MCF 10A (cell line): ENCODE data around the gene BAX. TPM values are rescaled to one million over a fixed set of nuclear protein-coding genes. Genes with fewer than 3 reads are reported as not detected.
A peak's percentile ranks its signal among the peaks of the same experiment; 100 is the strongest.

Experiments
- BruUV-seq: library from RNA; stranded (reverse); fragments of 400-500 nt; replicated peaks from 2 replicates; lab custom pipeline; 2021; lab: Mats Ljungman, UMichigan
- CTCF ChIA-PET: fragments of 300-600 bp; sonication (Branson Sonifier 250); formaldehyde crosslinking; extraction: SDS; loops from one replicate; lab custom pipeline; 2021; ENCODE audit warnings: antibody characterized with exemption, inconsistent platforms; lab: Yijun Ruan, JAX
- POLR2A ChIA-PET: fragments of 300-600, 350-650 bp; sonication (Branson Sonifier 250); formaldehyde crosslinking; extraction: SDS; loops from one replicate; lab custom pipeline; 2020; ENCODE audit warnings: antibody characterized with exemption, inconsistent platforms; lab: Yijun Ruan, JAX
- DNase-seq: peaks from one replicate; pipeline ENCODE4 v3.0.0-alpha.2; 2018; ENCODE audit not compliant: unreplicated experiment
- H3K27ac Mint-ChIP-seq: one replicate; pipeline ENCODE4 v1.8.0; 2022; ENCODE audit warnings: mild to moderate bottlenecking, low read depth, mixed read lengths; ENCODE audit not compliant: unreplicated experiment
- H3K27me3 Mint-ChIP-seq: one replicate; pipeline ENCODE4 v1.8.0; 2022; ENCODE audit warnings: mixed read lengths; ENCODE audit not compliant: insufficient read depth, unreplicated experiment
- H3K36me3 Mint-ChIP-seq: one replicate; pipeline ENCODE4 v1.8.0; 2022; ENCODE audit warnings: mild to moderate bottlenecking, moderate library complexity, mixed read lengths; ENCODE audit not compliant: insufficient read depth, unreplicated experiment
- H3K4me1 Mint-ChIP-seq: one replicate; pipeline ENCODE4 v1.8.0; 2022; ENCODE audit warnings: mixed read lengths; ENCODE audit not compliant: insufficient read depth, unreplicated experiment
- H3K4me3 Mint-ChIP-seq: one replicate; pipeline ENCODE4 v1.8.0; 2022; ENCODE audit warnings: mild to moderate bottlenecking, moderate library complexity, mixed read lengths; ENCODE audit not compliant: unreplicated experiment
- H3K9me3 Mint-ChIP-seq: one replicate; pipeline ENCODE4 v1.8.0; 2022; ENCODE audit warnings: mixed read lengths; ENCODE audit not compliant: unreplicated experiment
- intact Hi-C: fragments of 100-400 bp; cut with micrococcal nuclease; formaldehyde crosslinking; loops from 2 replicates; pipeline ENCODE4 v1.14.1; 2022
- total RNA-seq: library from RNA; stranded (reverse); gene quantifications from 2 replicates; pipeline ENCODE4 v1.2.3, GENCODE V29; 2022
- TF ChIP-seq, protein P1 (sequence below): fragments of 200-600 bp; IDR thresholded peaks from one replicate; pipeline ENCODE4 v1.8.0; 2022; ENCODE audit warnings: antibody characterized with exemption, mild to moderate bottlenecking; ENCODE audit not compliant: unreplicated experiment

BAX gene
- total RNA-seq, 1 experiment from 2014 or later: 152 TPM

DNA sequence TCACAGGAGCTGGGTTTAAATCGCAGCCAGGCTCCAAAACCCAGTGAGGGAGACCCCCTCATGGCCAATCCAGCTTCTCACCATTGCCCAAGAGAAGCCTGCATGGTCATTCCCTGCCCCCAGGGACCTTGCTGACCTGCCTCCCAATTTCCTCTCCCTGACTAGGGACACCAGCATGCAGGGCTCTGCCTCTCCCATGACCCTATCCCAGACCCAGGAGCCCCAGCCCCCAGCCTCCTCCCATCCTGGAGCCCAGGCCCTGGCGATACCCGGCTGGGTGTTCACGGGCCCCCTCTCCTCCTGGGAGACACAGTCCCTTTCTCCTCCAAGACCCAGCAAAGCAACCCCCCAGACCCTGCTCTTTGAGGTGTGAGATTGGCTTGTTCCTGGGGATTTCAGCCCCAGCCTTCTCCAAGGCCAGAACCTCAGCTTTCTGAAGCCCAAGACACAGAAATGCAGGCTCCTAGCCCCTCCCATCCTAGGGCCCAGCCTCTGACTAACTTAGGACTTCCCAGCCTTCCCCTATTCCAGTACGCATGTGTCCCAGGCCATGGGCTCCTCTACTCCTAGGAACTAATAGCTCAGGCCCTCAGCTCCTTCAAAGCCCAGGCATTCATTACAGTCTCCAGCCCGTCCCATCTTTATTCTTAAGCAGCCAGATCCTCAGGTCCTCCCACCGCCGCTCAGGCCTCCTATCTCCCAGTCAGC is 37.4 kb downstream of the BAX start:
- CTCF ChIA-PET: interaction anchor here (0.6 to 3.0 kb wide), 5 partner anchors 9 to 197 kb away, joined by 3 to 39 read pairs (median 18); no protein-coding TSS in a partner anchor
- intact Hi-C loops: loop anchor here (1.0 to 10.0 kb wide), 2 partner anchors 13 to 233 kb away; no protein-coding TSS in a partner anchor
- H3K9me3 Mint-ChIP-seq: no peaks in the 10 kb centered on the region
- peak overlapping the region; percentile 95 for H3K27ac Mint-ChIP-seq
- POLR2A ChIA-PET: interaction anchor here (0.7 to 3.9 kb wide), 19 partner anchors 9 to 1392 kb away, joined by 3 to 98 read pairs (median 5); partner anchors contain the start of genes ALDH16A1, CGB7, DKKL1 and FTL
- DNase-seq: peak; percentile 86
- peaks cover 45% of the 10 kb centered on the region for H3K36me3 Mint-ChIP-seq
- TF ChIP-seq, protein P1, sequence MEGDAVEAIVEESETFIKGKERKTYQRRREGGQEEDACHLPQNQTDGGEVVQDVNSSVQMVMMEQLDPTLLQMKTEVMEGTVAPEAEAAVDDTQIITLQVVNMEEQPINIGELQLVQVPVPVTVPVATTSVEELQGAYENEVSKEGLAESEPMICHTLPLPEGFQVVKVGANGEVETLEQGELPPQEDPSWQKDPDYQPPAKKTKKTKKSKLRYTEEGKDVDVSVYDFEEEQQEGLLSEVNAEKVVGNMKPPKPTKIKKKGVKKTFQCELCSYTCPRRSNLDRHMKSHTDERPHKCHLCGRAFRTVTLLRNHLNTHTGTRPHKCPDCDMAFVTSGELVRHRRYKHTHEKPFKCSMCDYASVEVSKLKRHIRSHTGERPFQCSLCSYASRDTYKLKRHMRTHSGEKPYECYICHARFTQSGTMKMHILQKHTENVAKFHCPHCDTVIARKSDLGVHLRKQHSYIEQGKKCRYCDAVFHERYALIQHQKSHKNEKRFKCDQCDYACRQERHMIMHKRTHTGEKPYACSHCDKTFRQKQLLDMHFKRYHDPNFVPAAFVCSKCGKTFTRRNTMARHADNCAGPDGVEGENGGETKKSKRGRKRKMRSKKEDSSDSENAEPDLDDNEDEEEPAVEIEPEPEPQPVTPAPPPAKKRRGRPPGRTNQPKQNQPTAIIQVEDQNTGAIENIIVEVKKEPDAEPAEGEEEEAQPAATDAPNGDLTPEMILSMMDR: no peak
- BruUV-seq: no TSS peak
- peaks cover 34% of the 10 kb centered on the region for H3K4me1 Mint-ChIP-seq
- H3K27me3 Mint-ChIP-seq: no peaks in the 10 kb centered on the region
- H3K4me3 Mint-ChIP-seq: peak overlapping the region; percentile 95

DNA sequence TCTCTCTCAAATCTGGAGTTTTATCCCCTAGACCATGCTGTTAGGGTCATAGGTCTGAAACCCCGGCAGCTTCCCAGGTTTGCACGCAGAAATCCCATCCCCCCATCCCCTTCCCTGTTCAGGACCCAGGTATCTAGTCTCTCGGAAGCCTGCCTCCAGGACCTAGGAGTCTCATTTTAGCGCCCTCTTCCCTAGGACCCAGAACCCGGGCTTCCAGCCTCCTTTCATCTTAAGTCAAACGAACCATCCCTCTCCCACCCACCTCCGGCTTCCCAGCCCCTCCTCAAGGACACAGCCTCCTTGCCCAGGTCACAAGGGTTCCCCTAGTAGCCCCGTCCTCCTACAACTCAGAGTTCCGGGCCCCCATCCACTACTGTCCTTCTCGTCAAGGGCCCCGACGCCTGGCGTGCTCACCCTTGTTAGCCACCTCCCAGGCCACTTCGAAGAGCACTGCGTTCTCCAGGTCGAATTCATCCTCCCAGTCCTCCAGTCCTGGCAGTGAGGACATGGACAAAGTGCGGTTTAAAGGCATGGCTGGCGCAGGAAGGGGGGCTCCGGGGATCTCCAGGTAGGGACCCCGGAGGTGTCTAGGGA is 38.0 kb downstream of the BAX start:
- Mint-ChIP-seq H3K4me1 (peaks cover 34% of the 10 kb centered on the region), H3K4me3 (peak overlapping the region; percentile 95), H3K36me3 (peaks cover 40% of the 10 kb centered on the region), H3K27ac (peak overlapping the region; percentile 95), H3K27me3 (no peaks in the 10 kb centered on the region), H3K9me3 (no peaks in the 10 kb centered on the region)
- TF ChIP-seq, protein P1: no peak
- BruUV-seq: TSS peak; percentile 59
- POLR2A ChIA-PET: interaction anchor here (0.6 to 3.9 kb wide), 47 partner anchors 9 to 1392 kb away, joined by 3 to 98 read pairs (median 4); partner anchors contain the start of genes ALDH16A1, CGB7, DHDH and DKKL1
- intact Hi-C loops: loop anchor here (1.0 to 10.0 kb wide), 2 partner anchors 13 to 232 kb away; no protein-coding TSS in a partner anchor
- CTCF ChIA-PET: interaction anchor here (0.6 to 3.0 kb wide), 11 partner anchors 10 to 275 kb away, joined by 3 to 39 read pairs (median 4); partner anchors contain the start of gene LIN7B
- no peak for DNase-seq

DNA sequence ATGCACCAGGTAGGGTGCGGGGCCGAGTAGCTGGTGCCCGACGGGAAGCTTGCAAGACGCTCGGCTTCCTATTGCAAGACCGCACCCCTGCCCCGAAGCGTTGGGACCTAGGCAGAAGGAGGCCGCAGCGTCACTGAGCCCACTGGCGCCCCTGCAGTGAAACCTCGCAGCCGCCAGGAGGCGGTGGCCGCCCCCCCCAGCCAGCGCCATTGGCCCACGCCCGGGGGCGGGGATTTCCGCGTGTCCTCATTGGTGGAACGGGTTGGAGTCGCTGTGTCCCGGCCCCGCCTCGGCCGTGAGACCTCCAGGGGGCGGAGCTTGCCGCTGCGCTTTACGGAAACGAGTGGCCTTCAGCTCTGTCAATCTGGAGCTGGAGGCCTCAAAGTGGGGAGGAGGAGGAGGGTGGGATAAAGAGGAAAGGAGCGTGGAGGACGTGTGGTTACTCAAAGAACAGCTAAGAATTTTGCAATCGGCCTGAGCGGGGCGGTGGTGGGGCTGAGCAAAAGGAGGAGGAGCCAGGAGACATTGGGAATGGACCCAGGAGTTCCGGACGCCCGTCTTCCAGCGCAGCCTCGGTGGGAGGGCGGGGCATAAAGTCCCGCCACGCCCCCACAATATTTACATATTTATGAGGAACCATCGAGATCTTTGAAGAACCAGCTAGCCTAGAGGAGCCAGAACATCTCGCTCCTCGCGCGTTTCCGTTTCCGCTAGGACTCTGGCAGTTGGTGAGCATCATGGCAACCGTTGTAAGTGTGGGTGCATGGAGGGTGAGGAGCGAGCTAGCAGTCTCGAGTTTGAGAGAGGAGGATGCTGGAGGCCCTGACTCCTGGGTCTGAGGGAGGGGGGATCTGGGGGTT is 38.7 kb downstream of the BAX start, which contains the start of the genes GYS1 and RUVBL2:
TSS of gene GYS1 (minus strand) at position 135 of the 860 bp plus-strand sequence. CDS start 197 bp downstream, outside the sequence.
TSS of gene RUVBL2 (plus strand) at position 713 of the 860 bp plus-strand sequence. CDS start at position 738, 25 bp downstream.
- Mint-ChIP-seq H3K27me3 (no peaks in the 10 kb centered on the region), H3K4me1 (peaks cover 34% of the 10 kb centered on the region), H3K27ac (peak within 1 kb of the TSS; percentile 95), H3K36me3 (peaks cover 35% of the 10 kb centered on the region), H3K4me3 (peak within 1 kb of the TSS; percentile 95), H3K9me3 (no peaks in the 10 kb centered on the region)
- ChIA-PET CTCF (interaction anchor here (0.5 to 3.0 kb wide), 20 partner anchors 10 to 276 kb away, joined by 3 to 39 read pairs (median 4); partner anchors contain the start of gene LIN7B), POLR2A (interaction anchor here (0.6 to 3.9 kb wide), 53 partner anchors 10 to 1031 kb away, joined by 3 to 98 read pairs (median 4); partner anchors contain the start of genes ALDH16A1, CGB7, DBP and DHDH)
- TF ChIP-seq, protein P1: peak; percentile 90
- peak; percentile 100 for DNase-seq
- BruUV-seq: no TSS peak
- intact Hi-C loops: loop anchor here (10.0 kb wide), 1 partner anchor 231 kb away; no protein-coding TSS in a partner anchor
